Gastroesophageal sphincter (tissue), 3 donors: Measurements from ENCODE around the gene ARHGAP24.

Experiments used
- CTCF ChIP-seq, 4 experiments: fragments of 200-600 bp in 2 of 4; fragments of 450-650 bp in 2 of 4; sonication (generic) in 1 of 4; IDR thresholded peaks; one replicate each; pipeline ENCODE4 v1.5.1; 2017 to 2019; ENCODE audit warnings: antibody characterized with exemption in 4 of 4, mild to moderate bottlenecking in 2 of 4, moderate library complexity in 2 of 4
- EP300 ChIP-seq: sonication (generic); formaldehyde crosslinking; IDR thresholded peaks from one replicate; pipeline ENCODE4 v1.6.1; 2017; ENCODE audit warnings: antibody characterized with exemption, mild to moderate bottlenecking
- POLR2A ChIP-seq, 2 donors: fragments of 450-650 bp; IDR thresholded peaks; one replicate each; pipeline ENCODE4 v1.6.1; 2017; ENCODE audit warnings: antibody characterized with exemption in 2 of 2, mild to moderate bottlenecking in 2 of 2, moderate library complexity in 1 of 2
- POLR2AphosphoS5 ChIP-seq: sonication (generic); formaldehyde crosslinking; IDR thresholded peaks from one replicate; pipeline ENCODE4 v1.6.1; 2017; ENCODE audit warnings: antibody characterized with exemption

- TF ChIP-seq POLR2A (IDR thresholded peaks at IDR 0.05) (no peak), CTCF (IDR thresholded peaks at IDR 0.05) (no peak), EP300 (no peak), POLR2AphosphoS5 (no peak)
These were observed 46.1 kb downstream of the ARHGAP24 start for GRCh38 chr4:85520765-85521749.
